ENCODE measurements around the gene ZRANB2. TPM values are rescaled to one million over a fixed set of nuclear protein-coding genes. Genes with fewer than 3 reads are reported as not detected.

Gene ZRANB2
- total RNA-seq, 1 donor, result 49.3 TPM

- no peak overlapping the region for H3K4me3 ChIP-seq (ENCODE audit: low read depth, low read length)
- TF ChIP-seq, protein P1, sequence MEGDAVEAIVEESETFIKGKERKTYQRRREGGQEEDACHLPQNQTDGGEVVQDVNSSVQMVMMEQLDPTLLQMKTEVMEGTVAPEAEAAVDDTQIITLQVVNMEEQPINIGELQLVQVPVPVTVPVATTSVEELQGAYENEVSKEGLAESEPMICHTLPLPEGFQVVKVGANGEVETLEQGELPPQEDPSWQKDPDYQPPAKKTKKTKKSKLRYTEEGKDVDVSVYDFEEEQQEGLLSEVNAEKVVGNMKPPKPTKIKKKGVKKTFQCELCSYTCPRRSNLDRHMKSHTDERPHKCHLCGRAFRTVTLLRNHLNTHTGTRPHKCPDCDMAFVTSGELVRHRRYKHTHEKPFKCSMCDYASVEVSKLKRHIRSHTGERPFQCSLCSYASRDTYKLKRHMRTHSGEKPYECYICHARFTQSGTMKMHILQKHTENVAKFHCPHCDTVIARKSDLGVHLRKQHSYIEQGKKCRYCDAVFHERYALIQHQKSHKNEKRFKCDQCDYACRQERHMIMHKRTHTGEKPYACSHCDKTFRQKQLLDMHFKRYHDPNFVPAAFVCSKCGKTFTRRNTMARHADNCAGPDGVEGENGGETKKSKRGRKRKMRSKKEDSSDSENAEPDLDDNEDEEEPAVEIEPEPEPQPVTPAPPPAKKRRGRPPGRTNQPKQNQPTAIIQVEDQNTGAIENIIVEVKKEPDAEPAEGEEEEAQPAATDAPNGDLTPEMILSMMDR (IDR thresholded peaks at IDR 0.05; ENCODE audit: insufficient read depth, low read length), result no peak
- DNase-seq (ENCODE audit: low read depth), result no peak
Observed at GRCh38 chr1:71087713-71088112, 6.9 kb upstream of the ZRANB2 start.

- TF ChIP-seq, protein P1 (IDR thresholded peaks at IDR 0.05; ENCODE audit: insufficient read depth, low read length), result peak; percentile 7
- no peak overlapping the region for H3K4me3 ChIP-seq (ENCODE audit: low read depth, low read length)
- DNase-seq (ENCODE audit: low read depth), result no peak
Observed at GRCh38 chr1:71087060-71087459, 6.2 kb upstream of the ZRANB2 start.

DNA sequence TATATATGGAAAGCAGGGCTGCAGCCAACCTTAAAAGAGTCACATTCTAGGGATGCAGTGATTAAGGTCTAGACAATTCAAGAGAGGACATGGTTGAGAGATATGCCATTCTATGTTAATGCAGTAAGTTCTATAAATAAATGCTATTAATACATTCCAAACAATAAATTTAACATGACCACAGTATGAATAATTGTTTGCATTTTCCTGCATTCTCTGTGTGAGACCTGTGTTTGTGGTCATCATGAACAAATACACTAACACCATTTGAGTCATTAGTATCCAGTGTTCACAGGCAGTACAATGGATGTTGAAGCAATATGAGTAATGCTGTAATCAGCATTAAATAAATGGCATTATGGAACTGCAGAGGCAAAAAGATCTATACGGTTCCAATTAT is 5.5 kb upstream of the ZRANB2 start:
- H3K4me3 ChIP-seq (ENCODE audit: low read depth, low read length), result no peak overlapping the region
- peak; percentile 41 for DNase-seq (ENCODE audit: low read depth)
- TF ChIP-seq, protein P1 (IDR thresholded peaks at IDR 0.05; ENCODE audit: insufficient read depth, low read length), result no peak

DNA sequence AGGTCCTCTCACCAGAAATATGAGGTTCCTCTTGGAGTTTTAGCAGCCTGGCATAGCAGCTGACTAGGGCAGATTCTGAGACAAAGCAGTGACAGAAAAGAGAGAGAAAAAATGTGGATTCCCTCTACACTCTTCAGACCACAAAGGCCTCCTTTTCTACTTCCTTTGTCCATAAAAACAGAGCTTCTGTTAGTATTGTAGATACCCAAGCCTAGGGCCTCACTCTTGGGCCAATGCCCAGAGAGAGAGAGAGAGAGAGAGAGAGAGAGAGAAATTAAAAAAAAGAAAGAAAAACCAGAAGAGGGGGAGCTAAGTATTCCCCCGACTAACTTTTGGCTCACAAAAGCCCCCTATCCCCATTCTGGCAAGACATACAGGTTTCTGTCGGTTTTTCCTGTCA is 2.4 kb upstream of the ZRANB2 start:
- TF ChIP-seq, protein P1 (IDR thresholded peaks at IDR 0.05; ENCODE audit: insufficient read depth, low read length), result no peak
- no peak overlapping the region for H3K4me3 ChIP-seq (ENCODE audit: low read depth, low read length)
- DNase-seq (ENCODE audit: low read depth), result peak; percentile 47

DNA sequence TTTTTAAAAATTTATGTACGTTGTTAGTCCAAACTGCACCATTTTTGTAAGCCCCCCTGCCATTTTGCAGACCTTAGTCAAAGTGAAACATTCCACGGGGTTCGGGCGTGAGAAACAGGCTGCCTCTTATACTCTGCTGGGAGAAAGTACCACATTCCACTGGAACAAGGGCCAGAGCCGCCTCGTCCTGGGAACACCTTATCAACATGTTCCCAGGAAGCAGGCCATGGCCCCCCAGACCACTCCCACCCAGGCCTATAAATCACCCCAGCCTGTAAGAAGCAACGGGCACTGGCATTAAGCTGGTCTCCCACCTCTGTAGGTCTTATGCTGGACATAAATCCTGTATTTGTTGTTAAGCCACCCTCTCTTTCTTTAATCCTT is 854 bp upstream of the ZRANB2 start:
- TF ChIP-seq, protein P1 (IDR thresholded peaks at IDR 0.05; ENCODE audit: insufficient read depth, low read length), result no peak
- H3K4me3 ChIP-seq (ENCODE audit: low read depth, low read length), result peak overlapping the region; percentile 86

DNA sequence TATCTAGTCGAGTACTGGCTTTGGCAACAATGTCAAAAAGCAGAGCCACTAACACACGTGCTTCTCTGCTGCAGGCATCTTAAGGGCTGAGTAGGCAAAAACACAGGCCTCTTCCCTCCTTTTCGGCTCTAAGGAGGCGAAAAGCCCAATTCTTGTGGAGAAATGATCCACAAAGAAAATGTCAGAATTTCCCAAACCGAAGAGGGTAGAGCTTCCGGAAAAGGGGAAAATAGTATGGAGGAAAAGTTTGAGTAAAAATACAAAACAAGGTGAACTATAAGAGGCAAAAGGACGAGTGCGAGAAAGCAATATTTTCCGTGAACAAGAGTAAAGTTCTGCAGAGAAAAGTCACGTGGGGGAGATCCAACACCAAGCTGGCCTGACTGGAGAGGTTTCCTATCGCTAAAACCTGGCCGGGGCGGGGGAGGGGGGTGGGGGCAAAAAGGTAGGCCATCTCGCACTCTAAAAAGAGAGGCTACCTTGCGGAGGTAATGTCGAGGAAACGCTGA is 551 bp downstream of the ZRANB2 start:
- peak overlapping the region; percentile 86 for H3K4me3 ChIP-seq (ENCODE audit: low read depth, low read length)
- peak; percentile 14 for DNase-seq (ENCODE audit: low read depth)
- TF ChIP-seq, protein P1 (IDR thresholded peaks at IDR 0.05; ENCODE audit: insufficient read depth, low read length), result no peak

More for the DNA sequence above, 854 bp upstream of the ZRANB2 start:
- DNase-seq (ENCODE audit: low read depth), result no peak

DNA sequence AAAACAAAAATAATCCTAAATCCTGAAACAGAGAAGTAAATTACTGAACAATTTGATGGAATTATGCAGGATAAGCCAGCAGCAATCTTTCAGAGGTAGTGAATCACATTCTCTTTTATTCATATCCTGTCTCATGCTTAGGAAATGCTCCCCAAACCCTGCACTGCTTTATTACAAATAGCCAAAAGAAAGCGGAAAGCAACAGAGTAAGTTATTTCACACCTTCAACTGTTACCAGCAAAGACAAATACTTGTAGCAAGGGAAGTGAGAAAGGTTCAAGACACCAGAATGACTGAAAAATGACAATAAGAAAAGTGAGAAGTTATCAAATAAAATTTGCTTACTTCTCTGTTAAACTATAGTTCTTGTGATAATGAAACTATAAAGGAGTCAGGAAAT is 6.2 kb downstream of the ZRANB2 start:
- DNase-seq (ENCODE audit: low read depth), result no peak
- no peak overlapping the region for H3K4me3 ChIP-seq (ENCODE audit: low read depth, low read length)

More for the DNA sequence above, 6.2 kb downstream of the ZRANB2 start:
- TF ChIP-seq, protein P1 (IDR thresholded peaks at IDR 0.05; ENCODE audit: insufficient read depth, low read length), result no peak

Data from fibroblast of the aortic adventitia (primary cell).